ENCODE data around the gene INPP5A. TPM values are rescaled to one million over a fixed set of nuclear protein-coding genes. Genes with fewer than 3 reads are reported as not detected.
A peak's percentile ranks its signal among the peaks of the same experiment; 100 is the strongest.

Gene INPP5A
- total and polyA plus RNA-seq, 10 of the 15 experiments (the other 5 are each of a cell fraction or from before 2014, with no cell fraction given) = 0.52 to 15.0 (median 6.3) TPM

DNA sequence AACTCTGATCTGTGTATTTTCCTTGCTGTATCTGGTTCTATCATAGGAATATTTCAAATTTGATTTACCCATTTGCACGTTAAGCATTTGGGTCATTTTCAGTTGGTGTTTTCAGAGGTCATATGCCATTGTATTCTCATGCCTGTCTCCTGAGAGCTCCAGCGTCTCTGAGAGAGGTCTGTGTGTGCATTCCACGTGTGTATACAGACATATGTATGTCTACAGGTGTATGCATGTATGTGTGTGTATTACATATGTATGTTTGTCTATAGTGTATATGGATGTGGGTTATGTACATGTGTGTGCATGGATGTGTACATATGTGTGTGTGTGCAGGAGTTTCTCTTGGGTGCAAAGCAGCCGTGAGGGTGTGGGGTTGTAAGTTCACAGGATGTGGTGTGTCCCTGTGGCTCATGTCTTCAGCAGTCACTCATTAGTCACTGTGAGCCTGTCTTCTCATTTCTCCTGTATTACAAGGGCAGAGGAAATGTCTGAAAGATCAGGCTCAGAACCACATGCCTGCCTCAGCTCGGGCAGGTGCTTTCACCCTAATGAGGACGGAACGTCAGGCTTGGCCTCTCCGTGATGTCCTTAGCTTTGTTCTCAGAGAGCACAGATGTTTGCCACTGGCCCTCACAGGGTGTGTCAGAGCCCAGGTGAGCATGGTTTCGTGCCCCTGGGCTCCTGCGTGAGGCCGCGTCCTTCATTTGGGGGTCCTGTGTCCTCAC lies 146.7 kb downstream of the INPP5A start (continued):
- peak in 1 of 2 experiments; percentile 23; a peak in 1 of 4 replicates for TF ChIP-seq BHLHE40 (IDR thresholded peaks at IDR 0.05; ENCODE audit: borderline replicate concordance in 1 of 2, low read depth in 2 of 2, low read length in 1 of 2)
- no peak for TF ChIP-seq PML (IDR thresholded peaks at IDR 0.05; ENCODE audit: low read length)
- TF ChIP-seq, protein P1, sequence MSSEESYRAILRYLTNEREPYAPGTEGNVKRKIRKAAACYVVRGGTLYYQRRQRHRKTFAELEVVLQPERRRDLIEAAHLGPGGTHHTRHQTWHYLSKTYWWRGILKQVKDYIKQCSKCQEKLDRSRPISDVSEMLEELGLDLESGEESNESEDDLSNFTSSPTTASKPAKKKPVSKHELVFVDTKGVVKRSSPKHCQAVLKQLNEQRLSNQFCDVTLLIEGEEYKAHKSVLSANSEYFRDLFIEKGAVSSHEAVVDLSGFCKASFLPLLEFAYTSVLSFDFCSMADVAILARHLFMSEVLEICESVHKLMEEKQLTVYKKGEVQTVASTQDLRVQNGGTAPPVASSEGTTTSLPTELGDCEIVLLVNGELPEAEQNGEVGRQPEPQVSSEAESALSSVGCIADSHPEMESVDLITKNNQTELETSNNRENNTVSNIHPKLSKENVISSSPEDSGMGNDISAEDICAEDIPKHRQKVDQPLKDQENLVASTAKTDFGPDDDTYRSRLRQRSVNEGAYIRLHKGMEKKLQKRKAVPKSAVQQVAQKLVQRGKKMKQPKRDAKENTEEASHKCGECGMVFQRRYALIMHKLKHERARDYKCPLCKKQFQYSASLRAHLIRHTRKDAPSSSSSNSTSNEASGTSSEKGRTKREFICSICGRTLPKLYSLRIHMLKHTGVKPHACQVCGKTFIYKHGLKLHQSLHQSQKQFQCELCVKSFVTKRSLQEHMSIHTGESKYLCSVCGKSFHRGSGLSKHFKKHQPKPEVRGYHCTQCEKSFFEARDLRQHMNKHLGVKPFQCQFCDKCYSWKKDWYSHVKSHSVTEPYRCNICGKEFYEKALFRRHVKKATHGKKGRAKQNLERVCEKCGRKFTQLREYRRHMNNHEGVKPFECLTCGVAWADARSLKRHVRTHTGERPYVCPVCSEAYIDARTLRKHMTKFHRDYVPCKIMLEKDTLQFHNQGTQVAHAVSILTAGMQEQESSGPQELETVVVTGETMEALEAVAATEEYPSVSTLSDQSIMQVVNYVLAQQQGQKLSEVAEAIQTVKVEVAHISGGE (CRISPR knock-in tag; IDR thresholded peaks at IDR 0.05) = no peak
- TF ChIP-seq, protein P2, sequence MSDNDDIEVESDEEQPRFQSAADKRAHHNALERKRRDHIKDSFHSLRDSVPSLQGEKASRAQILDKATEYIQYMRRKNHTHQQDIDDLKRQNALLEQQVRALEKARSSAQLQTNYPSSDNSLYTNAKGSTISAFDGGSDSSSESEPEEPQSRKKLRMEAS (IDR thresholded peaks at IDR 0.05; ENCODE audit: low read depth, low read length) = peak; percentile 37; the same call in 1 of the 2 replicates
- TF ChIP-seq, protein P3, sequence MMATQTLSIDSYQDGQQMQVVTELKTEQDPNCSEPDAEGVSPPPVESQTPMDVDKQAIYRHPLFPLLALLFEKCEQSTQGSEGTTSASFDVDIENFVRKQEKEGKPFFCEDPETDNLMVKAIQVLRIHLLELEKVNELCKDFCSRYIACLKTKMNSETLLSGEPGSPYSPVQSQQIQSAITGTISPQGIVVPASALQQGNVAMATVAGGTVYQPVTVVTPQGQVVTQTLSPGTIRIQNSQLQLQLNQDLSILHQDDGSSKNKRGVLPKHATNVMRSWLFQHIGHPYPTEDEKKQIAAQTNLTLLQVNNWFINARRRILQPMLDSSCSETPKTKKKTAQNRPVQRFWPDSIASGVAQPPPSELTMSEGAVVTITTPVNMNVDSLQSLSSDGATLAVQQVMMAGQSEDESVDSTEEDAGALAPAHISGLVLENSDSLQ (IDR thresholded peaks at IDR 0.05) = peak; percentile 77
- no peak for TF ChIP-seq SMARCA5 (IDR thresholded peaks at IDR 0.05)
- TF ChIP-seq DPF2 (IDR thresholded peaks at IDR 0.05) = no peak
- TF ChIP-seq, protein P4, sequence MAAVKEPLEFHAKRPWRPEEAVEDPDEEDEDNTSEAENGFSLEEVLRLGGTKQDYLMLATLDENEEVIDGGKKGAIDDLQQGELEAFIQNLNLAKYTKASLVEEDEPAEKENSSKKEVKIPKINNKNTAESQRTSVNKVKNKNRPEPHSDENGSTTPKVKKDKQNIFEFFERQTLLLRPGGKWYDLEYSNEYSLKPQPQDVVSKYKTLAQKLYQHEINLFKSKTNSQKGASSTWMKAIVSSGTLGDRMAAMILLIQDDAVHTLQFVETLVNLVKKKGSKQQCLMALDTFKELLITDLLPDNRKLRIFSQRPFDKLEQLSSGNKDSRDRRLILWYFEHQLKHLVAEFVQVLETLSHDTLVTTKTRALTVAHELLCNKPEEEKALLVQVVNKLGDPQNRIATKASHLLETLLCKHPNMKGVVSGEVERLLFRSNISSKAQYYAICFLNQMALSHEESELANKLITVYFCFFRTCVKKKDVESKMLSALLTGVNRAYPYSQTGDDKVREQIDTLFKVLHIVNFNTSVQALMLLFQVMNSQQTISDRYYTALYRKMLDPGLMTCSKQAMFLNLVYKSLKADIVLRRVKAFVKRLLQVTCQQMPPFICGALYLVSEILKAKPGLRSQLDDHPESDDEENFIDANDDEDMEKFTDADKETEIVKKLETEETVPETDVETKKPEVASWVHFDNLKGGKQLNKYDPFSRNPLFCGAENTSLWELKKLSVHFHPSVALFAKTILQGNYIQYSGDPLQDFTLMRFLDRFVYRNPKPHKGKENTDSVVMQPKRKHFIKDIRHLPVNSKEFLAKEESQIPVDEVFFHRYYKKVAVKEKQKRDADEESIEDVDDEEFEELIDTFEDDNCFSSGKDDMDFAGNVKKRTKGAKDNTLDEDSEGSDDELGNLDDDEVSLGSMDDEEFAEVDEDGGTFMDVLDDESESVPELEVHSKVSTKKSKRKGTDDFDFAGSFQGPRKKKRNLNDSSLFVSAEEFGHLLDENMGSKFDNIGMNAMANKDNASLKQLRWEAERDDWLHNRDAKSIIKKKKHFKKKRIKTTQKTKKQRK (IDR thresholded peaks at IDR 0.05; ENCODE audit: low read depth, low read length) = no peak
- TF ChIP-seq STAT1 (conservative IDR thresholded peaks at IDR 0.05) = no peak
- TF ChIP-seq SUZ12 (IDR thresholded peaks at IDR 0.05; ENCODE audit: unreplicated experiment) = no peak

All from GM12878 (cell line).